ENCODE results near the gene SYT7.
A peak's percentile ranks its signal among the peaks of the same experiment; 100 is the strongest.

Gene SYT7

DNA sequence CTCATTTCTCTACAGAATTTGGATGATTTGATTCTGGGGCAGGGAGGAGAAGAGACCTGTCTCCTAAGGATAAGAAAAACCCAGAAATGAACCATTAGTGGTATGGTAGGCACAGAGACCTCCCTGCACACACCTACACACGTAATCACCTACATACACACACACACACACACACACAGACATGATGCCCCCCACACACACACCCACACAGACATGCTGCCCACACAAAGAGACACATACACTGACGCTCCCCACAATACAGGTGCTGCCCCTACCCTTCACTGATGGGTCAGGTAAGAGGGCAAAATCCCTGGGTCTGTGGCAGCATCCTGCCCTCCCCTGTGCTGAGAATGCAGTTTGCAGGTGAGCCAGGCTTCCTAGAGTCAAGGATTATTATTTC is 1.1 kb upstream of the SYT7 start:
- DNase-seq = no peak

DNA sequence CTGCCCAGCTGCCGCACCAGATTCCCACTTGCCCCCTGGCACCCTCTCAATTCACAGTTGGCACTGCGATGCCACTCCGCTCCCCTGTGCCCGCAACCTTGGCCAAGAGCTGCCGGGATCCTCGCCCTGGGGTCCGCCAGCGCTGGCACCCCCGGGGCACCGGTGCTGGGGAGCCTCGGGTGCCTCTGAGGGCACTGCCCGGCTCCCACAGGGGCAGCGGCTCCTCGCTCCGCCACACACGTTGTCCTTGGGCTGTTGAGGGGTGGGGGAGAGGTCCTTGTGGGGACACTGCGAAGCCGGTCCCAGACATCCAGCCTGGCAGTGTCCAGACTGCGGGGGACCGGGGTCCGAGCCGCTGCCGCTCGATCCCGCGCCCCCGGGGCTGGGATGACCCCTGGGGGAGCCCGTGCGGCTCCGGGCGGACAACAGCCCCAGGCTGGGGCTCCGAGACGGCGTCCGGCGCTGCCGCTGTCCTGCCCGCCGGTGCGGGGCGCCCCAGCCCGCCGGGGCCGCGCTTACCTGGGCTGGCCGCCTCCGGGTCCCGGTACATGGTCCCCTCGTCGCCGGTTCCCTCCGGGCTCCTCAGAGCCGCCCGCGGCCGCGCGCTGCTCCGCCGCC is 496 bp downstream of the SYT7 start:
- no peak for DNase-seq

- DNase-seq = no peak
Observed at GRCh38 chr11:61579676-61580270, 1.1 kb downstream of the SYT7 start.

DNA sequence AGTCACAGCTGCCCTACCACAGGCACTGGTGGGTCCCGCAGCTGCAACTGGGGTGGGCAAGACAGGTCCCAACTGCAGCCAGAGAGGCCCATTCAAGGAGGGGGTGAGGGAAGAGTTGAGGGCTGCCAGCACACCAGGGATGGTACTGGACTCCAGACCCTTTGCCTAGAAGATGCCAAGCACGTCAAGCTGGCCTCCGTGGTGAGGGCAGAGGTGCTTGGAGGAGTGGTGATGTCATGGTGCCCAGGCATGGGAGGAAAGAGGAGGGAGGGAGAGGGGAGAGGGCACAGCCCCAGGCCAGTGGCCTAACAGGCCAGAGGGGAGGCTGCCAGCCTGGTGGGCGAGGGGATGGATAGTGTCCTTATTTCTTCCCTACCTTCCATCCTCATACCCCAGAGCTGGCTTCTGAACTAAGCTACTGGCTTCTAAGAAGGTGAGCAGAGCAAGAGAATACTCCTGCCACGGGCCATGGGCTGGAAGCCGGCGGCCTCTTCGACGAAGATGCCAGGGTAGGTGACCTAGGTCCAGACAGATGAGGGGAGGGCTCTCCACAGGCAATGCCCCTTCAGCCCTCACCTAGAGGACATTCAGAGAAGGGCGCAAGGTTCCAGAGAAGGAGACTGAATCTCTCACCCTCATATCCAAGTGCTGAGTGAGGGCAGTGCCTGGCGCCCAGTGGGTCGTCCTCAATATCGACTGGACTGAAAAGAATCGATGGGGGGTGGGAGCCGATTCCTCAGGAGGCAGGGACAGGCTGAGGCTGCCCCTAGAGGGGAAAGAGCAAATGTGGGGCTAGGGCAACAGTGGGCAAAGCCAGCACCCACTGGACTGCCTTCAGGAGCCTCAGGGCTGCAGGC is 1.8 kb downstream of the SYT7 start:
- DNase-seq = no peak

- no peak for DNase-seq
Observed at GRCh38 chr11:61577383-61578118, 3.3 kb downstream of the SYT7 start.

- no peak for DNase-seq
Observed at GRCh38 chr11:61575886-61576861, 4.7 kb downstream of the SYT7 start.

GRCh38 chr11:61574611-61575010 is 6.3 kb downstream of the SYT7 start:
- DNase-seq = no peak

DNA sequence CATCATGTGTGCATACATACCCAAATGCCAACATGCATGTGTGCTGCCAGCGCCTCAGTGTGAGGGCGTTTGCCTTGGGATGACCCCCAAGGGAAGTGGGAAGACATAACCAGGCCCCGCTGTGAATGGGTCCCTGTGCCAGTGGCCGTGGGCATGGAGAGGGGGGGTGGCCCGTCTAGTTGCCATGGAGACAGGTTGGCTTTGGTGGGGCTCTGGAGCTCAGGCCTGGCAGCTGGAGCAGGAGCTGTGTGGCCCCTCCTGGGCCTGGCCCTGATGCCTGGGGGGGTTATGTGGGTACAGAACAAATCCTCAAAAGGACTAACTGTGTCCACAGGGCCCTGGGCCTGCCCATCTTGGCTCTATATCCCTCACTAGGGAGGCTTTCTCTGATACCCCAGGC is 8.0 kb downstream of the SYT7 start:
- DNase-seq = no peak

DNA sequence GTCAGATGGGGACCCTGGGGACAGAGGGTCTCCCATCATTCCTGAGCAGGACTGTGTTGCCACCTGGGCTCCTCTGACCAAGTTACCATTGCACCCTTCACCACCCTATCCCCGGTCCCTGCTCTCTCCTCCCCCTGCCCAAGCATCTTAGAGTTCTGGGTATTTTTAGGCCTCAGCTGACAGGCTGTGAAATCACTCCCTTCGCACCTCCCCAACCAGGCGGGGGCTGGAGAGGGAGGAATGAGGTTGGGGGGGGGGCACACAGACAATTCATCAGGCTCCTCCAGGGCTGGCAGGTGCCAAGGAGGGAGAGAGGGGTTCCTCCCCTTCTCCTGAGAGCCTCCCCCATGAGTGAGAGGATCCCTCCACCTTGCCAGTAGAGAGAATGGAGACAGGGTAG is 9.0 kb downstream of the SYT7 start:
- no peak for DNase-seq

GRCh38 chr11:61571337-61571736 is 9.5 kb downstream of the SYT7 start:
- no peak for DNase-seq

- DNase-seq = no peak
Observed at GRCh38 chr11:61569701-61570100, 11.2 kb downstream of the SYT7 start.

DNA sequence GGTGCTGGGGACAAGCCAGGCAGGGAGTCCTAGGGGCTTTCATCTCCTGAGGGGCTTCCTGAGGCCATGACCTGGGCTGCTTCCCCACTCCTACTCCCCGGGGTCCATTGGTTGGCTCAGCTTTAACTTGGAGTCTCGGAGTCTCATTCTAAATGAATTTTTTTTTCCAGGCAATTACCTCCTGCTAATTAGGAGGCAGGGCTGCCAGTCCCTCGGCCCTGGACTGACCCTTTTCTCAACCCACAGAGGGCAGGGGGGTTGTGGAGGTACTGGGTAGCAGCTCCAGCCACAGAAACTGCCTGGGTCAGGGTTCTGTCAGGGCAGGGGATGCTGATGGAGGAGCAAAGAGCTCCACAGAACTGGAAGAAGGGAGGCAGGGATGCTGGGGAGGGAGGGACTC is 11.9 kb downstream of the SYT7 start:
- no peak for DNase-seq

DNA sequence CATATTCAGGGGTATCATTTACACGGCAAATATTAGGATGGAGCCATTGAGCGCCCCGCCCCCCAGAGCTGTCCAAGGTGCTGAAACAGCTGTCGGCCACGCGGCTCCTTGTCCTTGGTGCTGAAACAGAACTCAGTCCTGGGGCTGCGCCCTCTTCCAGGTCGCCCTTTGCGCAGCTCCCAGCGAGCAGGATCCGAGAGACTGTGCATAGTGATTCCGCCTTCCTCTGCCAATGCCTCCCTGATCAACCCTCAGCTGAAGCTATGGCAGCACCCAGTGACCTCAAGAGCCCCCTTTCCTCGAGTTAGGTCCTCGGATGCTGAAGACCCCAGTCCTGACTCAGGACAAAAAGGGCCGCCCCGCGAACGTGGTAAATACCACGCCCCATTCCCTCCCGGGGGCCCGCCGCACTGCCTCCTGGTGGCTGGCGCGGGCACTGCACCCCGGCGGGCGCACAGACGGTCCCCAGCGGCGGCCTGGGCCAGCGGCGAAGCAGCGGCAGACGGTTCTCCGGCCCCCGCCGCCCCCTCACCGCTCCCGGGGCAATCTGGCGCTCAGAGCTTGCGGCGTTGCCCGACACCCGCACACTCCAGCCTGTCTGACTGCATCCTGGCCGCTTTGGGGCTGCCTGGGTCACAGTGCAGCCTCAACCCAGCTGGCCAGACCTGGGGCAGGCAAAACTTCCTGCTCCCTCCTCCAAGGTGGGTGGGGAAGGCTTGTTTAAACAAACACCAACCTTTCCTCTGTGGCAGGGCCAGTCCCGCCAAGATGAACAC is 13.4 kb downstream of the SYT7 start:
- DNase-seq = peak; percentile 80

GRCh38 chr11:61564936-61565696 is 15.8 kb downstream of the SYT7 start:
- DNase-seq = no peak

DNA sequence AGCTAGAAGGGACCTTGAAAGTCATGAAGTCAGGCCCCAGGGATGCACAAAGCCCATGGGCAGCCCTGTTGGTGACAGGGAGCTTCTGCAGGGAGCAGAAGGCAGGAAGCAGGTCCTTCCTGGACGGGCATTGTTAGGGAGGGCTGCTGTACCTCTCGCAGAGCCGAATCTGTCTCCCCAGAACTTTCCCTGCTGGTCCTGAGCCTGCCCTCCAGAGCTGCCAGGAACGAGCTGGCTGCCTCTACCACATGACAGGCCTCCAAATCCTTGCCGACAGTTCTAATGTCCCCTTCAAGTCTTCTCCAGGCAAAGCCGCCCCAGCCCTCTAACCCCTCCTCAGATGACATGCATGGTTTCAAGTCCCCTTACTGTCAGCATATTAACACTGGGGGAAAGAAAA is 20.1 kb downstream of the SYT7 start:
- no peak for DNase-seq

- no peak for DNase-seq
Observed at GRCh38 chr11:61556621-61557020, 24.3 kb downstream of the SYT7 start.

DNA sequence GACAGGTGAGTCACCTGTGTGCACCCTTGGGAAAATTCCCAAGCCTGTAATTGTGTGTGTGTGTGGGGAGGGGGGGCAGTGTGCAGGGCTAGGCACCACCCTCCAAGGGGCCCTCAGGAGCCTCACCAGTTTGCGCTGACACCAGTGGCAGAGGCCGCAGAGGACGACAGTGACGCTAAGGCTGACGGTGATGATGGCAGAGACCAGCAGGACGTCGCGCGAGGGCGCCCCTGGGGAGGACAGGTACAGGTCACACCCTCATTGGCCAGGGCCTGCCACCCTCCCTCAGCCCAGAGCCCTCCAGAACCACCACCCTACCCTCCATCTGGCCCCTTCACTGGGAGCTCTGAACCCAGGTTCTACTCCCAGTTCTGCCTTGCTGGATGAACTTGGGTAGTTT is 24.9 kb downstream of the SYT7 start:
- DNase-seq = no peak

GRCh38 chr11:61555051-61555969 is 25.6 kb downstream of the SYT7 start:
- no peak for DNase-seq
